OCI-LY7 (cell line): ENCODE results near the gene PELI2. TPM values are rescaled to one million over a fixed set of nuclear protein-coding genes. Genes with fewer than 3 reads are reported as not detected.

Experiments used
- BruUV-seq: library from RNA; stranded (reverse); fragments of 400-500 nt; replicated peaks from 2 replicates; lab custom pipeline; 2021; lab: Mats Ljungman, UMichigan
- CTCF ChIA-PET: fragments of 300-600 bp; sonication (Branson Sonifier 250); formaldehyde crosslinking; loops from one replicate; lab custom pipeline; 2022; ENCODE audit warnings: antibody characterized with exemption; ENCODE audit not compliant: unreplicated experiment; lab: Charles Lee
- POLR2A ChIA-PET: fragments of 300-600 bp; sonication (Branson Sonifier 250); formaldehyde crosslinking; loops from one replicate; lab custom pipeline; 2022; ENCODE audit warnings: antibody characterized with exemption; lab: Charles Lee
- DNase-seq: peaks from one replicate; pipeline ENCODE4 v3.0.0-alpha.2; 2015; ENCODE audit warnings: low spot score
- H2AFZ ChIP-seq: fragments of 200-600 bp; sonication (generic), shearing (Covaris generic); 2 replicates; pipeline ENCODE4 v1.6.1; 2014; ENCODE audit warnings: mild to moderate bottlenecking, antibody characterized with exemption, low read length, moderate library complexity
- H3K27ac ChIP-seq: fragments of 200-600 bp; sonication (generic); 2 replicates; pipeline ENCODE4 v1.5.1; 2014; ENCODE audit warnings: mixed run types, low read depth, mild to moderate bottlenecking, moderate library complexity, low read length, inconsistent platforms; ENCODE audit not compliant: poor library complexity, severe bottlenecking
- H3K36me3 ChIP-seq: fragments of 200-600 bp; sonication (generic); 2 replicates; pipeline ENCODE4 v1.6.1; 2014; ENCODE audit warnings: mild to moderate bottlenecking, antibody characterized with exemption, low read length, moderate library complexity, mixed read lengths; ENCODE audit not compliant: insufficient read depth
- H3K4me1 ChIP-seq: fragments of 200-600 bp; sonication (generic); 2 replicates; pipeline ENCODE4 v1.5.1; 2014; ENCODE audit warnings: mild to moderate bottlenecking, low read length; ENCODE audit not compliant: insufficient read depth, poor library complexity, severe bottlenecking
- H3K4me2 ChIP-seq: fragments of 200-600 bp; sonication (generic); 2 replicates; pipeline ENCODE4 v1.6.1; 2014; ENCODE audit warnings: mild to moderate bottlenecking, low read length
- H3K4me3 ChIP-seq: fragments of 200-600 bp; sonication (generic); 2 replicates; pipeline ENCODE4 v1.5.1; 2014; ENCODE audit warnings: mild to moderate bottlenecking, low read depth, low read length; ENCODE audit not compliant: poor library complexity, severe bottlenecking
- H3K79me2 ChIP-seq: fragments of 200-600 bp; sonication (generic); 2 replicates; pipeline ENCODE4 v1.6.1; 2016; ENCODE audit warnings: low read depth, mild to moderate bottlenecking, low read length, moderate library complexity, mixed read lengths; ENCODE audit not compliant: insufficient read depth
- H3K9me2 ChIP-seq: fragments of 200-600 bp; sonication (generic); 2 replicates; pipeline ENCODE4 v1.6.1; 2016; ENCODE audit warnings: mild to moderate bottlenecking, low read length, mixed read lengths; ENCODE audit not compliant: insufficient read depth
- H3K9me3 ChIP-seq: fragments of 200-600 bp; sonication (generic); 2 replicates; pipeline ENCODE4 v1.6.1; 2014; ENCODE audit warnings: mild to moderate bottlenecking, mixed run types, low read length, mixed read lengths
- H4K20me1 ChIP-seq: fragments of 200-600 bp; sonication (generic); 2 replicates; pipeline ENCODE4 v1.6.1; 2014; ENCODE audit warnings: mild to moderate bottlenecking, antibody characterized with exemption, low read length, moderate library complexity, mixed read lengths; ENCODE audit not compliant: insufficient read depth
- EZH2phosphoT487 ChIP-seq: fragments of 200-600 bp; sonication (generic); IDR thresholded peaks from 2 replicates; pipeline ENCODE4 v1.6.1; 2018; ENCODE audit warnings: low read depth, borderline replicate concordance, mild to moderate bottlenecking, mixed run types, antibody characterized with exemption, low read length, moderate library complexity, mixed read lengths
- intact Hi-C: fragments of 100-400 bp; cut with micrococcal nuclease; formaldehyde crosslinking; loops from one replicate; pipeline ENCODE4 v1.10.0; 2022; ENCODE audit not compliant: unreplicated experiment
- total RNA-seq, 2 experiments: library from RNA; depleted of rRNA in 1 of 2; stranded (reverse); fragments of >200 nt in 1 of 2; shearing (Covaris generic) in 1 of 2; gene quantifications; 2 replicates each; pipeline ENCODE4 v1.2.3, GENCODE V29; 2014 to 2022
- TF ChIP-seq, protein P1 (sequence below): fragments of 200-600 bp; sonication (generic); conservative IDR thresholded peaks from 2 replicates; pipeline ENCODE4 v1.5.1; 2014; ENCODE audit warnings: mild to moderate bottlenecking, antibody characterized with exemption, low read length, moderate library complexity, mixed read lengths

The PELI2 gene
- total RNA-seq, 2 experiments from 2014 or later: 2.8 to 3.8 TPM

DNA sequence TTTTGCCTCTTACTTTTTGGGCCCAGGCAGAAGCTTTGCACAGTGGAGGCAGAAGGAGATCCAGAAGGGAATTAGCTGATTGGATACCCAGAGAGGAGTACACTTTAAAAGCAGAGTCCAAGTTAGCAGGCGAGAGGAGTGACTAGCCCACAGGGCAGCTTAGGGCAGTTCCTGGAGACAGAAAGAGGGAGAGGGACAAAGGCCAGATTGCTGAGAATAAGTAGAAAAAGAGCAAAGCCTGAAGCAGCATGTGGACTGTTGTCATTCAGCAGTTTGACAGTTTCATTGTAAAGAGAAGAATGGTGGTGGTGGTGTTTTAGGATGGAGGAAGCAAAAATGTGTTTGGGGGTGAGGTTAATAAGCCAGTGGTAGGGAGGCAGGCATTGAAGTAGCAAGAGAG is 95.1 kb downstream of the PELI2 start:
- Histone ChIP-seq H3K36me3 (no peaks in the 10 kb centered on the region), H4K20me1 (no peaks in the 10 kb centered on the region), H3K27ac (no peak overlapping the region), H3K9me2 (no peaks in the 10 kb centered on the region), H3K4me3 (no peak overlapping the region), H3K4me2 (no peak overlapping the region), H2AFZ (no peak overlapping the region), H3K4me1 (peaks cover 4% of the 10 kb centered on the region), H3K79me2 (no peaks in the 10 kb centered on the region), H3K9me3 (no peaks in the 10 kb centered on the region)
- intact Hi-C loops: no loop called here
- DNase-seq: no peak
- no TSS peak for BruUV-seq
- POLR2A ChIA-PET: no interaction called here
- CTCF ChIA-PET: no interaction called here
- TF ChIP-seq, protein P1, sequence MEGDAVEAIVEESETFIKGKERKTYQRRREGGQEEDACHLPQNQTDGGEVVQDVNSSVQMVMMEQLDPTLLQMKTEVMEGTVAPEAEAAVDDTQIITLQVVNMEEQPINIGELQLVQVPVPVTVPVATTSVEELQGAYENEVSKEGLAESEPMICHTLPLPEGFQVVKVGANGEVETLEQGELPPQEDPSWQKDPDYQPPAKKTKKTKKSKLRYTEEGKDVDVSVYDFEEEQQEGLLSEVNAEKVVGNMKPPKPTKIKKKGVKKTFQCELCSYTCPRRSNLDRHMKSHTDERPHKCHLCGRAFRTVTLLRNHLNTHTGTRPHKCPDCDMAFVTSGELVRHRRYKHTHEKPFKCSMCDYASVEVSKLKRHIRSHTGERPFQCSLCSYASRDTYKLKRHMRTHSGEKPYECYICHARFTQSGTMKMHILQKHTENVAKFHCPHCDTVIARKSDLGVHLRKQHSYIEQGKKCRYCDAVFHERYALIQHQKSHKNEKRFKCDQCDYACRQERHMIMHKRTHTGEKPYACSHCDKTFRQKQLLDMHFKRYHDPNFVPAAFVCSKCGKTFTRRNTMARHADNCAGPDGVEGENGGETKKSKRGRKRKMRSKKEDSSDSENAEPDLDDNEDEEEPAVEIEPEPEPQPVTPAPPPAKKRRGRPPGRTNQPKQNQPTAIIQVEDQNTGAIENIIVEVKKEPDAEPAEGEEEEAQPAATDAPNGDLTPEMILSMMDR: no peak
- no peak for TF ChIP-seq EZH2phosphoT487

DNA sequence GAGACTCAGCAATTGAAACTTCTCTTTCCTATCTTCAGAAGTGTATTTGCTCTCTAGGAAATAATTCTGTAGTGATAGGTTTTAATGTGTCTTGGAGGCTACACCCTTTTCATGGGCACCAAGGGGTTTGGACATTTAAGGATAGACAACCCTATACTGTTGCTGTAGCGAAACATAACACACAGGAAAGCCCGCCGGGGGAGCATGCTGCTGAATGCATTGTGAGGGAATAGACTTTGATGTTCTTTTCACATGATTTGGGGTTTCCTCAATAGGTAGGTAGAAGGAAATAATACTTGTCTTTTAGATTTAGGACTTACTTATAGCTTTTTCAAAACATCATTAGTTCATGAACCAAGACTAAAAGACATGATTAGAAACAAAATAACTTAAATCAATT is 97.0 kb downstream of the PELI2 start:
- intact Hi-C loops: no loop called here
- CTCF ChIA-PET: no interaction called here
- H3K4me2 ChIP-seq: no peak overlapping the region
- POLR2A ChIA-PET: no interaction called here
- no peaks in the 10 kb centered on the region for H3K36me3 ChIP-seq
- no peaks in the 10 kb centered on the region for H3K79me2 ChIP-seq
- DNase-seq: no peak
- no peaks in the 10 kb centered on the region for H3K9me3 ChIP-seq
- H3K4me1 ChIP-seq: peaks cover 4% of the 10 kb centered on the region
- TF ChIP-seq, protein P1: no peak
- TF ChIP-seq EZH2phosphoT487: no peak
- no peaks in the 10 kb centered on the region for H4K20me1 ChIP-seq
- no peak overlapping the region for H3K27ac ChIP-seq
- no peak overlapping the region for H3K4me3 ChIP-seq
- no peak overlapping the region for H2AFZ ChIP-seq
- no peaks in the 10 kb centered on the region for H3K9me2 ChIP-seq
- BruUV-seq: no TSS peak

- Histone ChIP-seq H3K36me3 (no peaks in the 10 kb centered on the region), H4K20me1 (no peaks in the 10 kb centered on the region), H3K9me2 (no peaks in the 10 kb centered on the region), H3K4me1 (peaks cover 4% of the 10 kb centered on the region), H3K4me3 (no peak overlapping the region), H3K79me2 (no peaks in the 10 kb centered on the region), H3K9me3 (no peaks in the 10 kb centered on the region), H3K4me2 (no peak overlapping the region), H2AFZ (no peak overlapping the region), H3K27ac (no peak overlapping the region)
- no TSS peak for BruUV-seq
- ChIA-PET POLR2A (no interaction called here), CTCF (no interaction called here)
- no peak for TF ChIP-seq EZH2phosphoT487
- TF ChIP-seq, protein P1: no peak
- intact Hi-C loops: no loop called here
- DNase-seq: no peak
These were observed 98.6 kb downstream of the PELI2 start for GRCh38 chr14:56216626-56217379.
